HCT116 (cell line): ENCODE data around the gene CCRL2.

Source experiments
- CEBPB ChIP-seq: IDR thresholded peaks from 2 replicates; pipeline ENCODE4 v1.6.1; 2012; ENCODE audit warnings: low read depth
- CTCF ChIP-seq, 3 experiments: fragments of 200-600 bp in 1 of 3; sonication (generic) in 1 of 3; IDR thresholded peaks in 2 of 3; conservative IDR thresholded peaks in 1 of 3; 2 replicates each; pipeline ENCODE4 v1.5.1; 2012 to 2017; ENCODE audit warnings: low read depth in 2 of 3, low read length in 2 of 3, antibody characterized with exemption in 1 of 3, borderline replicate concordance in 1 of 3, control low read depth in 1 of 3, mild to moderate bottlenecking in 1 of 3, mixed read lengths in 1 of 3, mixed run types in 1 of 3, moderate library complexity in 1 of 3; ENCODE audit not compliant: insufficient read depth in 1 of 3
- POLR2A ChIP-seq: IDR thresholded peaks from 2 replicates; pipeline ENCODE4 v1.7.0; 2011; ENCODE audit warnings: borderline replicate concordance; ENCODE audit not compliant: insufficient read depth, insufficient read length; ENCODE audit errors: extremely low read depth
- SIN3A ChIP-seq: IDR thresholded peaks from 2 replicates; pipeline ENCODE4 v1.6.1; 2012; ENCODE audit warnings: low read depth
- SP1 ChIP-seq: IDR thresholded peaks from 2 replicates; pipeline ENCODE4 v1.6.1; 2012; ENCODE audit warnings: low read depth
- TF ChIP-seq, protein P1 (sequence below): IDR thresholded peaks from 2 replicates; pipeline ENCODE4 v1.6.1; 2012

- TF ChIP-seq SIN3A = no peak
- no peak for TF ChIP-seq POLR2A
- no peak for TF ChIP-seq CEBPB
- TF ChIP-seq, protein P1, sequence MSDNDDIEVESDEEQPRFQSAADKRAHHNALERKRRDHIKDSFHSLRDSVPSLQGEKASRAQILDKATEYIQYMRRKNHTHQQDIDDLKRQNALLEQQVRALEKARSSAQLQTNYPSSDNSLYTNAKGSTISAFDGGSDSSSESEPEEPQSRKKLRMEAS = no peak
- no peak for TF ChIP-seq CTCF (IDR thresholded peaks at IDR 0.05 in 2 of 3, conservative IDR thresholded peaks at IDR 0.05 in 1 of 3; ENCODE audit: borderline replicate concordance in 1 of 3, insufficient read depth in 1 of 3, low read depth in 2 of 3, low read length in 2 of 3)
- no peak for TF ChIP-seq SP1
These were observed 32.3 kb upstream of the CCRL2 start for GRCh38 chr3:46374755-46375154.
